NOMO-1 treated with dmso at 0.1 percent for 144 hours (cell line): Measurements from ENCODE around the gene PRKAG2.
"Not testable (repeated sequence)": the region's sequence is repeated elsewhere in the genome, so short reads cannot be mapped to it uniquely, and the experiment has no call there.

Experiments used
- DNase-seq: peaks from one replicate; lab custom pipeline; 2025; ENCODE audit not compliant: unreplicated experiment; lab: John Stamatoyannopoulos, UW

Gene PRKAG2

GRCh38 chr7:151806204-151806603 lies 70.7 kb downstream of the PRKAG2 start:
- no peak for DNase-seq

- no peak for DNase-seq
Observed at GRCh38 chr7:151805191-151805590, 71.7 kb downstream of the PRKAG2 start.

- DNase-seq: no peak
Observed at GRCh38 chr7:151804756-151805155, 72.2 kb downstream of the PRKAG2 start.

GRCh38 chr7:151803841-151804240 lies 73.1 kb downstream of the PRKAG2 start:
- DNase-seq: no peak

DNA sequence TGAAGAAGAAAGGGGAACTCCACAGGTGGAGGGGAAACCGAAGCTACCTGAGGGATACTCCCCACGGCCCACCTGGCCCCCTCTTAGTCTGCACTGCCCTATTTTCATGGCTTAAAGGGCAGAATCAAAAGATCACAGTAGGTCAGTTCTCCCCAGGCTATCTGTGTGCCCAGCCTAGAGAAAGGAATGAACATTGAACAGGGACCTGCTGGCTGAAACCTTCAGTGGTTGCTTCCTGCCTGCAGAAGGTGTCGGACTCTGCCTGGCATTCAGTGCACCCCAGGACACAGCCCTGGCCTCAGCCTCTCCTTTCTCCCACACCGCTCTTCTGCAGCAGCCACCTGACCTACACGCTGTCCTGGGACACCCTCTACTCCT lies 74.5 kb downstream of the PRKAG2 start:
- no peak for DNase-seq

- no peak for DNase-seq
Observed at GRCh38 chr7:151801782-151802468, 75.0 kb downstream of the PRKAG2 start.

DNA sequence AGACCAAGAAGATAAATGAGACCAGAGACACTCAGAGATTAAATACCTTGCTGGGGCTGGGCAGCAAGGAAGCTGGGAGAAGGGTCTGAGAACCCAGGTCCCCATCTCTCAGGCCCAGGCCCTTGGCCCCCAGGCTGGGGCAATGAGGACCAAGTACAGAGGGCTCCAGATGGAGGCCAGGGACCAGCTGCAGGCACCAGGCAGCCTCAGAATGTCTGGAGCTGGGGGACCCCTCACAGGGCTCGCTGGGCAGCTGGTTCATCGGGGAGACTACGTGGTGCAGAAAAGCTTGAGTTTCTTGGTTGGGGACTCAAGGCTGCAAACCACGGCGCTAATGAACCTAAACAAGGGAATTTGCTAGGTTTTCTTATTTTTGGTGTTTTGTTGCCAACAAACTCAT lies 75.6 kb downstream of the PRKAG2 start:
- no peak for DNase-seq

- no peak for DNase-seq
Observed at GRCh38 chr7:151800861-151801260, 76.1 kb downstream of the PRKAG2 start.

DNA sequence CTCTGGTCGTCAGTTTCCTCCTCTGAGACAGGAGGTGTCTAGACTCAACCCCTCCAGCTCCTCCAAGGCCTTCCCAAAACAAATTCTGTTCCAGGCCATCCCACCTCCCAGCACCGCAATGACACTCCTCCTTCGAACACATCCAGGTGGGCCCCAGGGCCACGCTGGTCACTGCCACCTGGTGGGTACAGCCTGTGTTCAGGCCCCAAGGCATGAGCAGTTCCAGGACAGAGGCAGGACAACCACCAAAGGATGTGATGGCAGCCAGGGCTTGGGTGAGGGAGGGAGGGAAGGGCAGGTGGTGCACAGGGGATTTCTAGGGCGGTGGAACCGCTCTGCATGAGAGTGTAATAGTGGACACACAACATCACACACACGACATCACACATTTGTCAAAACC lies 76.5 kb downstream of the PRKAG2 start:
- no peak for DNase-seq

DNA sequence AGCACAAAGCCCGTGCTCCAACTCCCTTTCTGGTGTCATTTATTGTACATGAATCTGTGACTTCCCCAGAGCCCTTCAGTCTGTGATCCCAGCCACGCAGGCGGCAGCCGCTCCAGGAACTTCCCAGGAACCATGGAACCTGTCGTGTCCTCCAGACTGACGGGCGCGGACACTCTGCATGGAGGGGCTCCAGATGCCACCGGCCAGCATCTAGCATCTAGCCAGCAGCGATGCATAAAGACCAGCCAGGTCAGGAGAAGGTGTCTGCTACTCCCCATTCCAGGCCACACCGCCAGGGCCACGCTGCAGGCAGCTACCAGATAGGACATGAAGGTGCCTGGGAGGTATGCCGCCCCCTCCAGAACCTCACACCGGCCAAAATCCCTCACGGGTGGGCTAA lies 77.4 kb downstream of the PRKAG2 start:
- DNase-seq: no peak

DNA sequence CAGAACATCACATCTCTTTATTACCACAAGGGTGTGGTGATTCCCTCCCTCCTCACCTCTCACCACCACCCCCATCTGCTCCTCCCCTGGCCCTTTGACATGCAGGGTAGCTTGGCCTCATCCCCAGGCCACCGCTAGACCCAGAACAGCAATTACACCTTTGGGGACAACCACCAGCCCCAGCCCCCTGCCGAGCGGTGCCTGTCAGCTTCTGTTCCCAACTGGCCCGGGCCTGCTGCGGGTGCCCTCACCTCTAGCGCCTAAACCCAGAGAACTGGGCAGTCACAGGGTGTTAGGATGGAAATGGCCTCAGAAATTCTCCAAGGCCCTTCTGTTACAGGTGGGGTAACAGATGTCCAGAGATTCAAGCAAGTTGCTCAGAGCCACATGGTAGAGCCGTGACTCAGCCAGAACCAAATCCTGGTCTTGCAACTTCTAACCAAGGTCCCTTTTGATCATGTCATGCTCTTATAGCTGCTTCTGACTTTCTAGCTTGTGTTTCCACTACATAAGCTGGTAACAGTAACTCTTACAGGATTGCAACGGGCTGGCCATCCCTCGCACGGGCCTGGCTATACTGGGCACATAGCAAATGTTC lies 78.0 kb downstream of the PRKAG2 start:
- no peak for DNase-seq

GRCh38 chr7:151797667-151798307 lies 79.1 kb downstream of the PRKAG2 start:
- not testable (repeated sequence) for DNase-seq

DNA sequence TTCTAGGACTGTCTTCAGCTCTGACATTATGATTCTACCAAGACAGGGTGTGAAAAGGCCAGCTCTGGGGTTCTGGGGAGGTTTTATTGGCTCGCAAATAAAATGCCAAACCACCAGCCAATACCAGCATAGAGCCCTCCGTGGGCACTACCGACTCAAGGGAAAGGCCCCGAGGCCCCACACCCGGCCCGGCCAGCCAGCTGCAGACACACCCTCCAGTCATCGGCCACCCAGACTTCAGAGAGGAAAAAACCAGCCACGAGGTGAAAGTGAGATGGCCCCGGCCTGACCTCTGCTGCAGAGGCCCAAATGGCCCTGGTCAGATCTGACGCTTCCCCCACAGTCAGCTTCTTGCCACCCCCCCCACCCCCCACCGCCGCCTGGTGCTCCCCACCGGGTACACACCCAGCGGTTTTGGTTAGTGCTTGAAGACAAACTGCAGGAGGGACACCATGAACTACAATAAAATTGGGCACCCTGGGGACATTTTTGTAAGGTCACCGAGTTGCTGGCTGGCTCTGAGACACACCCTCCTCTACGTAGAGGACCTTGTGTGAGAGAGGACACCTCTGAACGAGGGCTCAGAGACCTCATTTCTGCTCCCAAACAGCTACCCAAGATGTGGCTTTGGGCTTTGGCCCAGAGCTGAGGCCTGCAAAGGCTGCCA lies 79.9 kb downstream of the PRKAG2 start:
- DNase-seq: no peak

DNA sequence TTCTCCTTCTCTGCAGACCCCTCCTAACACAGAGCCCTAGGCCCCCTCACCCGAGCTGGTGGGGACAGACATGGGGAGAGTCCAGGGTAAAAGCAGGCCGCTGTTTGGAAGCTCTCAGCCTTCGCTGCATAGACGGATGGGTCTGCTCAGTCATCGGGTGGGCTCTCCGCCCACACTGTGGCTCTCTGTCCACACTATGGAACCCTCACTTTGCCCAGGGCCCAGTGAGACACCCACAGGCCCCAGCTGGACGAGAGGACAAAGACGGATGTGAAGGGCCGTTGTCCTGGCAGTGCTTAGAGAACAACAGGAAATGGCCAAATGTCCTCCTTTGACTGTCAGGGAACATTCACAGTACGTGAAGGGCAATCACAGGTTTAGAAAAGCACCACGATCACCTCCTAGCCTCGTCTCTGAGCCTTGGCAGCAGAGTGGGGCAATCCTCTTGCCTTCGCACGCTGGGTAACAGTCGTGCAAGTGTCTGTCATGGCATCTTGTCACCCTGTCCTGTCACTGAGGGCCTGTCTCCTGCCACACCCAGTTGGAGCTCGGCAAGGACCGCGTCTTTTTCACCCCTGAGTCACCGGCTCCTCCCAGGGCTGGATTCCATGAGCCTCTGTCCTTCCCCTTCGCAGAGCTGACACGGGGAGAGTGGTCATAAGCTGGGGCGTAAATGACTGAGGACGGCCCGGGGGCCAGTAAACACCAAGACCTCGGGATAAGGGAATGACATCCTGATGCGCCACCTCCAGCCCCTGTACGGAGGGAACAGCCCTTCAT lies 80.6 kb downstream of the PRKAG2 start:
- no peak for DNase-seq

DNA sequence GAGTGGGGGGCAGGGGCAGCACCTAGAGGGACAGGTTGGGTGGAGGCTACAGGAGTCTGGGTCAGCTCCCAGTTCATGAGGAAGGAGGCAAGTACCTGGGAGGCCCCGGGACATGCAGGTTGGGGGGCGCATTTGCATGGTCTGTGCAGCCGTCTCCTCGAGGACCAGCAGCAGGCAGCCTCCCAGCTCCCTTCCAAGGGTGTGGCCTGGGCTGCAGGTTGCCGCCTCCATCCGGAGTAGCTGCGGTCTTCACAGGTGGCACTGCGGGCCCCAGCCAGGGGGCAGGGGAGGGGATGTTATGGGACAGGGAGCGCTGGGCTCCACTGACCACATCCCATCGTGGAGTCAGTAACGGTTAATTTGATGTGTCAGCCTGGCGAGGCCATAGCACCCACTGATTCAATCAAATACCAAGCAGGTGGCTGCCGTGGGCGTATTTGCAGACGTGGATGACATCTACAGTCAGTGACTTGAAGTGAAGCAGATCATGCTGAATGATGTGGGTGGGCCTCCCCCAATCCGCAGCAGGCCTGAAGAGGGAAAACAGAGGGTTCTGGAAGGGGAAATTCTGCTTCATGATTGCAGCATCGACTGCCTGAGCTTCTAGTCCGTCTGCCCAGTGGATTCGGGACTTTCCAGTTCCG lies 81.6 kb downstream of the PRKAG2 start:
- no peak for DNase-seq

DNA sequence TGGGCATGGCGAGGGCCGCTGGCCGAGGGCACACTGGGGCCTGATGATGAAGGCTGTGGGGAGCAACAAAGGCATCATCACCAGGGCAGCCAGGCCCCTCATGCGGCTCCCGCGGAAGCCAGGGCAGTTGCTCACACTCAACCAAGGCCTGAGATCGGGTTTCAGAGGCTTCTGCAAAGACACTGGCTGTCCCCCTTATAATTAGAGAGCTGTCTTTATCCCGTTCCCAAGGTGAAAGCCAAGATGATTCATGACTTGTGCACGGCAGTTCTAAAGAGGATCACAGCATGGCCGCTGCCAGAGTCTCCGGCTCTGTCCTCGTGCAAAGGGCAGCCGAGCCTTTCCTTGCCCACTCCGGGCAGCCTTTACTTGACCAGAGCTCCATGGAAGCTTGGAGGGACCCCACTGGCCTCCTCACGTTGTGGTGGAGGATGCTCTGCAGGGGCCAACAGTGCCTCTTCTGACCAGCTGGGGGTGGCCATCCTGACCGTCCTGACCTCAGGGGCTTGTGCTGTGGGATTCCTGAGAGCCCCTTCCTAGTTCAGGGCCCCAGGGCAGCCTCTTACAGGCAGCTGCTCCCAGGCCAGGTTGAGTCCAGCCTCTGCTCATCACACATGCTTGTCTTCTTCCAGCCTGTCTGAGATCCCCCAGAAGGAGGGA lies 82.3 kb downstream of the PRKAG2 start:
- no peak for DNase-seq

- no peak for DNase-seq
Observed at GRCh38 chr7:151793991-151794507, 82.9 kb downstream of the PRKAG2 start.

DNA sequence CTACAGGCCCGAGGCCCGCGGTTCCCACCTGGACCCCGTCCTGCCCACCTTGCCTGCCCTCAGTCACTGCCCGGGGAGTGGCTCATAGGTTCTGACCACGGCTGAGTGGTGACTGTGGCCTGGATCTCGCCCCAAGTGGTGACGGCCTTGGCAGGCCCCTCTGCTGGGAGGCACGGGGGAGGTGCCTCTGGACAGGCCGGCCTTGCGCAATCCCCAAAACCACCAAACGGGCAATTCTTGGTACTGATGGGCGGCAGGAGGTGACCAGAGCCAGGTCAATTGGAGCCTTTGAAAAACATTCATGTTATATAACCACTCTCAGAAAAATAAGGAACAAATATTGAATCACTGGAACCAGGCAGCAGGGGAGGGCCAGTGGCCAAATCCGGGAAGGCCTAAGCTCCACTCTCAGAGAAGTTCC lies 83.4 kb downstream of the PRKAG2 start:
- DNase-seq: no peak

DNA sequence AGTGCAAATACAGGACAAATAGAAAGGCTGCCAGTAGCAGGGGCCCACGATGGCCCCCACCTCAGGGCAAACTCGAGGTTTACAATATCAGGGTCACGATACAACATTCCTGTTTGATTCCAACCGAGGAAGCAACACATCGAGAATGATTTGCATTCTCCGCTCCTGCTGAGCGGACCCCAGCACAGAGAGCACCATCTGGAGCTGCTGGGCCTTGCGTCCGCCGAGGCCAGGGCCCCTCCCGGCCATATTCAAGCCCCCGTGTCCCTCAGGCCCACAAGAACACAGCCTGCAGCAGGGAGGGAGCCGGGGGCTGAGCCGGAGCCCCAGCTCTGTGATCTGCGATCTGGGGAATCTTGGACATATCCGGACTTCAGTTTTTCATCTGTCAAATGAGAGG lies 84.3 kb downstream of the PRKAG2 start:
- DNase-seq: no peak

- no peak for DNase-seq
Observed at GRCh38 chr7:151792086-151792485, 84.8 kb downstream of the PRKAG2 start.
